Fibroblast of villous mesenchyme (primary cell): ENCODE measurements around the gene RPTOR. TPM values are rescaled to one million over a fixed set of nuclear protein-coding genes. Genes with fewer than 3 reads are reported as not detected.
A peak's percentile ranks its signal among the peaks of the same experiment; 100 is the strongest.

Experiments
- DNase-seq: peaks from one replicate; pipeline ENCODE4 v3.0.0-alpha.2; 2010; ENCODE audit warnings: low read depth
- H3K4me3 ChIP-seq: 2 replicates; pipeline ENCODE4 v1.5.1; 2011; ENCODE audit warnings: low read depth, mild to moderate bottlenecking, low read length
- total RNA-seq: library from RNA; depleted of rRNA; stranded (reverse); fragments of >200 nt; gene quantifications from 2 replicates; pipeline ENCODE4 v1.2.3, GENCODE V29; 2012
- TF ChIP-seq, protein P1 (sequence below): IDR thresholded peaks from 2 replicates; pipeline ENCODE4 v1.5.1; 2012; ENCODE audit warnings: low read depth, mild to moderate bottlenecking, low read length; ENCODE audit not compliant: insufficient read depth

Gene RPTOR
- total RNA-seq, 1 donor = 35.8 TPM

GRCh38 chr17:80750263-80750662, 205.6 kb downstream of the RPTOR start:
- DNase-seq = no peak
- TF ChIP-seq, protein P1, sequence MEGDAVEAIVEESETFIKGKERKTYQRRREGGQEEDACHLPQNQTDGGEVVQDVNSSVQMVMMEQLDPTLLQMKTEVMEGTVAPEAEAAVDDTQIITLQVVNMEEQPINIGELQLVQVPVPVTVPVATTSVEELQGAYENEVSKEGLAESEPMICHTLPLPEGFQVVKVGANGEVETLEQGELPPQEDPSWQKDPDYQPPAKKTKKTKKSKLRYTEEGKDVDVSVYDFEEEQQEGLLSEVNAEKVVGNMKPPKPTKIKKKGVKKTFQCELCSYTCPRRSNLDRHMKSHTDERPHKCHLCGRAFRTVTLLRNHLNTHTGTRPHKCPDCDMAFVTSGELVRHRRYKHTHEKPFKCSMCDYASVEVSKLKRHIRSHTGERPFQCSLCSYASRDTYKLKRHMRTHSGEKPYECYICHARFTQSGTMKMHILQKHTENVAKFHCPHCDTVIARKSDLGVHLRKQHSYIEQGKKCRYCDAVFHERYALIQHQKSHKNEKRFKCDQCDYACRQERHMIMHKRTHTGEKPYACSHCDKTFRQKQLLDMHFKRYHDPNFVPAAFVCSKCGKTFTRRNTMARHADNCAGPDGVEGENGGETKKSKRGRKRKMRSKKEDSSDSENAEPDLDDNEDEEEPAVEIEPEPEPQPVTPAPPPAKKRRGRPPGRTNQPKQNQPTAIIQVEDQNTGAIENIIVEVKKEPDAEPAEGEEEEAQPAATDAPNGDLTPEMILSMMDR = no peak
- no peak overlapping the region for H3K4me3 ChIP-seq

DNA sequence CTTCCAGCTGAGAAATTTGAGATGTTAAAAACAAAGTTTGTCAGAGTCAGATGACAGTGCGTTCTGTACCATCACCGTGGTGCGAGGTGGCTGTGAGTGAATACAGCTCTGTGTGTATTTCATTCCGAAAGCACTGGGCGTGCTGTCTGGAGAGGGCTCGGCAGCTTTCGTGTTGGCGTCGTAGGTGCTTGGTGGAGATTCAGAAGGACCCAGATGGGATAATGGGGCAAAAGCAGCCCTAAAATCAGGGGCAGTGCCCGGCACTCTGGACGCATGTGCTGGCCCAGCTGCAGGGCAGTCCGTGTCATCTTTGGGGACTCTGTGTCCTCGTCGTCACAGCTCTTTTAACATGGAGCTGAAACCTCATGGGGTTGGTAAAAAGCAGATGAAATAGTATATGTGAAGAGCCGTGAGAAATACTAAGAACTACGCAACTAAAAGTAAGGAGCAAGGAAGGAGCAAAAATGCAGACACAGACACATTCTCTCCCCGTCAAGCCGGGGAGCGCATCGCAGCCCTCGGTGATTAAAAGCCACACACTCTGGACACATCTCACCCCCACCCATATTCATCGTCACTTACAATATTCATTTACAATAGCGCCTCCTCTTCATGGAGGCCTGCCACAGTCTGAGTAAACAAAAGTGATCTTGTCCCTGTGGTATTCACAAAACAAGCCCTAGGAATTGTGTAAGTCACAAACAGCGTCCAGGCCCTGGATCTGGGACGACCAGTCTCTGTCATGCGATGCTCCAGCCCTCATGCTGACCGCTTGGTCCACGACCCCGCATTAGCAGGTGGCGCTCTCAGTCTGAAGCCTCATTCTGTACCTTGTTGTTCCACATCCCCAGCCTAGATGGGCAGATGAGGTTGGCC, 206.7 kb downstream of the RPTOR start:
- TF ChIP-seq, protein P1 = no peak
- peak; percentile 92 for DNase-seq
- H3K4me3 ChIP-seq = peak overlapping the region; percentile 19

GRCh38 chr17:80751946-80752581, 207.4 kb downstream of the RPTOR start:
- TF ChIP-seq, protein P1 = no peak
- peak; percentile 76 for DNase-seq
- H3K4me3 ChIP-seq = no peak overlapping the region

DNA sequence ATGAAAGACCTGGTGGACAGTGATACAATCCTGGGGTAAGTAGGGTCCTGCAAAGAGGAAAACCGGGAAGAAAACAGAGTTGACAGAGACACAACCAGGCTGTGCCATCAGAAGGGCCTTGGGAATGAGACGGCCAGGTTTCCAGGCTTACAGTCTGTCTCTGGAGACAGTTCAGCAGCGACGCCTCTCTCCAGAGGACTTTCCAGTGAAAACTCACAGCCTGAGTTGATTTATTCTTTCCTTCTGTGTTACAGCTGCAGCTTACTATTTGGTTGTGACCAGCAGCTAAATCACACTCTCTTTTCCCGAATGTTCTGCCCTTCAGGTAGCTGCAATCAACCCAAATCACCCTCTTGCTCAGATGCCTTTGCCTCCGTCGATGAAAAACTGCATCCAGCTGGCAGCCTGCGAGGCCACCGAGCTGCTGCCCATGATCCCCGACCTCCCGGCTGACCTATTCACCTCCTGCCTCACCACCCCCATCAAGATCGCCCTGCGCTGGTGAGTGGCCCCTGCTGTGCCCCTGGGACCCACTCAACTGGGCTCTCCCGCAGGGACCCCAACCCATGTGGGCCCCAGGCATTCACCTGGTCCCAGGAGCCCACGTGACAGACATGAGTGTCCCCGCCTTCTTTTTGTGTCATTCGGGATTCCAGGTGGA, 209.2 kb downstream of the RPTOR start:
- H3K4me3 ChIP-seq = no peak overlapping the region
- TF ChIP-seq, protein P1 = no peak
- DNase-seq = peak; percentile 20

DNA sequence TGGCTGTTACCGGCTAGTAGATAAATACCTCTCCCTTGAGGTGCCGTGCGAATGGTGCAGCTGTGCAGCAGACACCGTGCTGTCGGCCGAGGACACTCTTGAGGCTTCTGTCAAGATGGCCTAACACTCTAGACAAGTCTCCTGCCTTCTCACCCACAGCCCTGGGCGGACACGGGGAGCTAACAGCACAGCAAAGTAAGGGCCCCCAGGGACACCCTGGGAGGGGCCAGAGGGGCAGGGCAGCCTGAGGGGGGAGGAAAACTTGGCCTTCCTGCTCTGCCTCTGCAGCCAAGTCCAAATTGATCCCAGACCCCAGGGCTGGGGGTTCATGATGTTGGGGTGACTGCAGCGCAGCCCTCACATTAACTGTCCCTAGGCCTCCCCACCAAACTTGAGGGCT, 210.2 kb downstream of the RPTOR start:
- H3K4me3 ChIP-seq = no peak overlapping the region
- DNase-seq = no peak
- TF ChIP-seq, protein P1 = no peak

DNA sequence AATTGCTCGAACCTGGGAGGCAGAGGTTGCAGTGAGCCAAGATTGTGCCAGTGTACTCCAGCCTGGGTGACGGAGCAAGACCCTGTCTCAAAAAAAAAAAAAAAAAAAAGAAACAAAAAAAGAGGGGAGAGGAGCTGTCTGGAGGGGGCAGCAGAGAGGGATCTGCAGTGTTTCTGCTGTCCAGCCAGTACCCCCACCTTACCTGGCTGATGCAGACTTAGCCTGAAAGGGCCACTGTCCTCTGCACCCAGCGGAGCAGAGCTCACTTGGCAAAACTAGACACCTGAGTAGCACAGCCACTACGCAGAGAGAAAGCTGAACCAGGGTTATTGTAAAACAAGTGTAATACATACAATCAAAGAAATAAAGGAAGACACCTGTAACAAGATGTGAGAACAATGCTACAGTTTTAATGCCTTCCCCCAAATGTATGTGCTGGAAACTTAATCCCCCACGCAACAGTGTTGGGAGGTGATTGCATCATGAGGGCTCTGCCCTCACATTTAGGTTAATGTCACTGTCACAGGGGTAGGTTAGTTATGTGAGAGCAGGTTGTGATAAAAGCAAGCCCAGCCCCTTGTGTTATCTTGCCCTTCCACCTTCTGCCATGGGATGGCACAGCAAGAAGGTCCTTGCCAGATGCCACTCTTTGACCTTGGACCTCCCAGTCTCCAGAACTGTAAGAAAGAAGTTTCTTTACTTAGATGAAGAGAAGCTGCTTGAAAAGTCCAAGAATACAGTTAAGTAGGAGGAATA, 211.2 kb downstream of the RPTOR start:
- no peak overlapping the region for H3K4me3 ChIP-seq
- TF ChIP-seq, protein P1 = peak; percentile 38
- DNase-seq = no peak
